Transverse colon (tissue), 4 donors: ENCODE data around the gene FAM107B.

Source experiments
- POLR2A ChIP-seq: fragments of 450-650 bp; IDR thresholded peaks from one replicate; pipeline ENCODE4 v1.6.1; 2016; ENCODE audit warnings: antibody characterized with exemption, mild to moderate bottlenecking, moderate library complexity
- POLR2AphosphoS5 ChIP-seq, 3 donors: sonication (generic); formaldehyde crosslinking; IDR thresholded peaks; one replicate each; pipeline ENCODE4 v1.6.1; 2016; ENCODE audit warnings: antibody characterized with exemption in 3 of 3
- TF ChIP-seq, protein P1 (sequence below), 5 experiments: fragments of 200-600 bp in 3 of 5; fragments of 450-650 bp in 2 of 5; sonication (generic) in 3 of 5; IDR thresholded peaks; 1 replicate in 2 of 5; 2 replicates in 3 of 5; pipeline ENCODE4 v1.5.1; 2016 to 2017; ENCODE audit warnings: antibody characterized with exemption in 5 of 5, inconsistent platforms in 3 of 5, mild to moderate bottlenecking in 2 of 5, moderate library complexity in 1 of 5

DNA sequence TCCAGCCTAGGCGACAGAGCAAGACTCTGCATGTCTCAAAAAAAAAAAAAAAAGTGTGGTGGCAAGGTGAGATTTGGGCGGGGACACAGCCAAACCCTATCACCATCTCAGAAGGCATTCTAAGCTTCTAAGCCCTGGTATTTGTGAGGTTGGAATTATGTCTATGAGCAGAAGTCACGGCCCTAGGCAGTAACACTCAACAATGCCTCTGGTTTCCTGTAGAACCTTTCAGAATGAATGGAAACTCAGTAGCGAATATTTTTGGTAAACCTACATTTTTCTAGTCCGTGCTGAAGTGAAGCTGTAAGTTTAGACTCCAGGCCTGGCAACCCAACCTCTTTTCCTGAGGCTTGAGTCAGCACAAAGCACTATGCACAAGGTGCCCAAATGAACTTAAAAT is 88.3 kb downstream of the FAM107B start:
- TF ChIP-seq POLR2AphosphoS5 (IDR thresholded peaks at IDR 0.05) (no peak), POLR2A (no peak)
- TF ChIP-seq, protein P1, sequence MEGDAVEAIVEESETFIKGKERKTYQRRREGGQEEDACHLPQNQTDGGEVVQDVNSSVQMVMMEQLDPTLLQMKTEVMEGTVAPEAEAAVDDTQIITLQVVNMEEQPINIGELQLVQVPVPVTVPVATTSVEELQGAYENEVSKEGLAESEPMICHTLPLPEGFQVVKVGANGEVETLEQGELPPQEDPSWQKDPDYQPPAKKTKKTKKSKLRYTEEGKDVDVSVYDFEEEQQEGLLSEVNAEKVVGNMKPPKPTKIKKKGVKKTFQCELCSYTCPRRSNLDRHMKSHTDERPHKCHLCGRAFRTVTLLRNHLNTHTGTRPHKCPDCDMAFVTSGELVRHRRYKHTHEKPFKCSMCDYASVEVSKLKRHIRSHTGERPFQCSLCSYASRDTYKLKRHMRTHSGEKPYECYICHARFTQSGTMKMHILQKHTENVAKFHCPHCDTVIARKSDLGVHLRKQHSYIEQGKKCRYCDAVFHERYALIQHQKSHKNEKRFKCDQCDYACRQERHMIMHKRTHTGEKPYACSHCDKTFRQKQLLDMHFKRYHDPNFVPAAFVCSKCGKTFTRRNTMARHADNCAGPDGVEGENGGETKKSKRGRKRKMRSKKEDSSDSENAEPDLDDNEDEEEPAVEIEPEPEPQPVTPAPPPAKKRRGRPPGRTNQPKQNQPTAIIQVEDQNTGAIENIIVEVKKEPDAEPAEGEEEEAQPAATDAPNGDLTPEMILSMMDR (IDR thresholded peaks at IDR 0.05), result no peak
